Panc1 (cell line): ENCODE results near the gene GPRC5B.

ENCODE experiments used
- POLR2AphosphoS5 ChIP-seq: IDR thresholded peaks from 2 replicates; pipeline ENCODE4 v1.6.1; 2012; ENCODE audit warnings: mild to moderate bottlenecking, low read depth, low read length, moderate library complexity
- REST ChIP-seq, 2 experiments: IDR thresholded peaks; 2 replicates each; pipeline ENCODE4 v1.6.1; 2011 to 2012; ENCODE audit warnings: low read depth in 2 of 2, control low read depth in 1 of 2, low read length in 1 of 2, mild to moderate bottlenecking in 1 of 2, moderate library complexity in 1 of 2; ENCODE audit not compliant: insufficient read depth in 1 of 2
- TCF7L2 ChIP-seq: IDR thresholded peaks from 2 replicates; pipeline ENCODE4 v1.6.1; 2011; ENCODE audit warnings: mild to moderate bottlenecking, low read depth, low read length, inconsistent platforms
- TF ChIP-seq, protein P1 (sequence below): fragments of 450-650 bp; IDR thresholded peaks from 2 replicates; pipeline ENCODE4 v1.5.1; 2017; ENCODE audit warnings: mild to moderate bottlenecking

DNA sequence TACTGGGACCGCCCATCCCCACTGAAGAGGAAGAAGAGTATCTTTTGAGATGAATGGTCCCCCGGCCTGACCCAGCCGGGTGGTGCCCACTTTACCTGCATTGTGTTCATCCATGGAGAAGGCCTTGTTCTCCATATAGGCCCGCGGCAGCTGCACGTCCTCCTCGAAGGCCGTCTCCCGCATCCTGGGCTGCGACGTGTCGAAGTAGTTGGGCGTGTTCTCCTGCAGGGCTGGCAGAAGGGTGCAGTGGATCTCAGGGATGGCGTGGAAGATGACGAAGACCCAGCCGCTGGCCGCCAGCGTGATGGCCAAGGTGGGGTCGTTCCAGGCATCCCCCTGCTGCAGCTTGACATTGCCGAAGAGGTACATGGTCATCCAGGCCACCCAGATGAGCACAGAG, 12.9 kb downstream of the GPRC5B start:
- TF ChIP-seq, protein P1, sequence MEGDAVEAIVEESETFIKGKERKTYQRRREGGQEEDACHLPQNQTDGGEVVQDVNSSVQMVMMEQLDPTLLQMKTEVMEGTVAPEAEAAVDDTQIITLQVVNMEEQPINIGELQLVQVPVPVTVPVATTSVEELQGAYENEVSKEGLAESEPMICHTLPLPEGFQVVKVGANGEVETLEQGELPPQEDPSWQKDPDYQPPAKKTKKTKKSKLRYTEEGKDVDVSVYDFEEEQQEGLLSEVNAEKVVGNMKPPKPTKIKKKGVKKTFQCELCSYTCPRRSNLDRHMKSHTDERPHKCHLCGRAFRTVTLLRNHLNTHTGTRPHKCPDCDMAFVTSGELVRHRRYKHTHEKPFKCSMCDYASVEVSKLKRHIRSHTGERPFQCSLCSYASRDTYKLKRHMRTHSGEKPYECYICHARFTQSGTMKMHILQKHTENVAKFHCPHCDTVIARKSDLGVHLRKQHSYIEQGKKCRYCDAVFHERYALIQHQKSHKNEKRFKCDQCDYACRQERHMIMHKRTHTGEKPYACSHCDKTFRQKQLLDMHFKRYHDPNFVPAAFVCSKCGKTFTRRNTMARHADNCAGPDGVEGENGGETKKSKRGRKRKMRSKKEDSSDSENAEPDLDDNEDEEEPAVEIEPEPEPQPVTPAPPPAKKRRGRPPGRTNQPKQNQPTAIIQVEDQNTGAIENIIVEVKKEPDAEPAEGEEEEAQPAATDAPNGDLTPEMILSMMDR: no peak
- no peak for TF ChIP-seq REST (IDR thresholded peaks at IDR 0.05; ENCODE audit: insufficient read depth in 1 of 2, low read depth in 2 of 2, low read length in 1 of 2)
- TF ChIP-seq POLR2AphosphoS5: no peak
- TF ChIP-seq TCF7L2: no peak
